ENCODE results near the gene GRID1.

DNA sequence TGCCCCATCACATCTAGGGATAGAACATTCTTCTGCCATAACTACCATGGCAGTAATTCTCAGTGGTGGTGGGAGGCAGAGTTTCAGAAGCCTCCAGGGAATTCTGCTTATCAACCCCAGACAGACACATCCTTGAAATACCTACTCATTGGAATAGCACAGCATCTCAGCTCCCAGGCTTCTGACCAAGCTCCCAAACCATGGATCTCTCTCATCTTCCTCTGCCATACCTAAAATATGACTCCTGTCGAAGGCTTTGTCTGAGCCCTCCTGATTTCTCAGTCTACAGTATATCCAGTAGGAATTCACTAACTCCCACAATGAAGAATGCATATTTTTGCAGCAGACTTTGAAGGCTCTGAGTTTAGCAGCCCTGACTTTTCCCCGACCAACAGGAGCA, 687.5 kb downstream of the GRID1 start:
- TF ChIP-seq EZH2 (IDR thresholded peaks at IDR 0.05; ENCODE audit: borderline replicate concordance, low read length): no peak
- TF ChIP-seq, protein P1, sequence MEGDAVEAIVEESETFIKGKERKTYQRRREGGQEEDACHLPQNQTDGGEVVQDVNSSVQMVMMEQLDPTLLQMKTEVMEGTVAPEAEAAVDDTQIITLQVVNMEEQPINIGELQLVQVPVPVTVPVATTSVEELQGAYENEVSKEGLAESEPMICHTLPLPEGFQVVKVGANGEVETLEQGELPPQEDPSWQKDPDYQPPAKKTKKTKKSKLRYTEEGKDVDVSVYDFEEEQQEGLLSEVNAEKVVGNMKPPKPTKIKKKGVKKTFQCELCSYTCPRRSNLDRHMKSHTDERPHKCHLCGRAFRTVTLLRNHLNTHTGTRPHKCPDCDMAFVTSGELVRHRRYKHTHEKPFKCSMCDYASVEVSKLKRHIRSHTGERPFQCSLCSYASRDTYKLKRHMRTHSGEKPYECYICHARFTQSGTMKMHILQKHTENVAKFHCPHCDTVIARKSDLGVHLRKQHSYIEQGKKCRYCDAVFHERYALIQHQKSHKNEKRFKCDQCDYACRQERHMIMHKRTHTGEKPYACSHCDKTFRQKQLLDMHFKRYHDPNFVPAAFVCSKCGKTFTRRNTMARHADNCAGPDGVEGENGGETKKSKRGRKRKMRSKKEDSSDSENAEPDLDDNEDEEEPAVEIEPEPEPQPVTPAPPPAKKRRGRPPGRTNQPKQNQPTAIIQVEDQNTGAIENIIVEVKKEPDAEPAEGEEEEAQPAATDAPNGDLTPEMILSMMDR (IDR thresholded peaks at IDR 0.05; ENCODE audit: low read length): no peak
